Dedifferentiated amniotic fluid mesenchymal stem cell (primary cell): ENCODE data around the gene CLDN22.

ENCODE experiments used
- DNase-seq: peaks from one replicate; pipeline ENCODE4 v3.0.0-alpha.2; 2016; ENCODE audit errors: extremely low spot score

The CLDN22 gene

GRCh38 chr4:183321516-183321915, 1.4 kb upstream of the CLDN22 start:
- DNase-seq: no peak

- DNase-seq: no peak
Measured at GRCh38 chr4:183321079-183321478, 1.0 kb upstream of the CLDN22 start.

GRCh38 chr4:183318656-183319055, 1.4 kb downstream of the CLDN22 start:
- DNase-seq: no peak

- DNase-seq: no peak
Measured at GRCh38 chr4:183314806-183315205, 5.3 kb downstream of the CLDN22 start.

- no peak for DNase-seq
Measured at GRCh38 chr4:183314336-183314735, 5.7 kb downstream of the CLDN22 start.

- no peak for DNase-seq
Measured at GRCh38 chr4:183312841-183313240, 7.2 kb downstream of the CLDN22 start.

GRCh38 chr4:183306811-183307210, 13.3 kb downstream of the CLDN22 start:
- DNase-seq: no peak

GRCh38 chr4:183304538-183304937, 15.5 kb downstream of the CLDN22 start:
- DNase-seq: no peak

GRCh38 chr4:183304067-183304466, 16.0 kb downstream of the CLDN22 start:
- no peak for DNase-seq

- no peak for DNase-seq
Measured at GRCh38 chr4:183303301-183303700, 16.8 kb downstream of the CLDN22 start.

GRCh38 chr4:183300655-183301054, 19.4 kb downstream of the CLDN22 start:
- DNase-seq: no peak

- DNase-seq: no peak
Measured at GRCh38 chr4:183300070-183300469, 20.0 kb downstream of the CLDN22 start.

GRCh38 chr4:183299464-183299863, 20.6 kb downstream of the CLDN22 start:
- DNase-seq: no peak

GRCh38 chr4:183297675-183298074, 22.4 kb downstream of the CLDN22 start:
- DNase-seq: no peak

GRCh38 chr4:183295711-183296110, 24.4 kb downstream of the CLDN22 start:
- no peak for DNase-seq

GRCh38 chr4:183291070-183291469, 29.0 kb downstream of the CLDN22 start:
- DNase-seq: no peak

- DNase-seq: no peak
Measured at GRCh38 chr4:183289688-183290087, 30.4 kb downstream of the CLDN22 start.

GRCh38 chr4:183288955-183289354, 31.1 kb downstream of the CLDN22 start:
- DNase-seq: no peak

- DNase-seq: no peak
Measured at GRCh38 chr4:183287677-183288076, 32.4 kb downstream of the CLDN22 start.

- DNase-seq: no peak
Measured at GRCh38 chr4:183287309-183287659, 32.8 kb downstream of the CLDN22 start.

GRCh38 chr4:183286590-183287308, 33.3 kb downstream of the CLDN22 start:
- DNase-seq: no peak

GRCh38 chr4:183285886-183286285, 34.2 kb downstream of the CLDN22 start:
- DNase-seq: no peak

GRCh38 chr4:183284965-183285364, 35.1 kb downstream of the CLDN22 start:
- peak; percentile 59 for DNase-seq

GRCh38 chr4:183284258-183284785, 35.8 kb downstream of the CLDN22 start:
- no peak for DNase-seq
